Mesendoderm (in vitro differentiated cells): Measurements from ENCODE around the gene SOBP.

Source experiments
- DNase-seq: peaks from one replicate; pipeline ENCODE4 v3.0.0; 2013
- H2AK5ac ChIP-seq: 2 replicates; pipeline ENCODE4 v1.6.1; 2013; ENCODE audit warnings: low read length, inconsistent platforms
- H2BK120ac ChIP-seq: 2 replicates; pipeline ENCODE4 v1.6.1; 2013; ENCODE audit warnings: low read depth, mild to moderate bottlenecking, low read length, moderate library complexity, mixed read lengths
- H2BK15ac ChIP-seq: replicated peaks from 2 replicates; pipeline ENCODE4 v1.6.1; 2013; ENCODE audit warnings: low read depth, mild to moderate bottlenecking, moderate library complexity
- H2BK5ac ChIP-seq: 2 replicates; pipeline ENCODE4 v1.6.1; 2013; ENCODE audit warnings: low read length, inconsistent platforms
- H3K18ac ChIP-seq: 2 replicates; pipeline ENCODE4 v1.6.1; 2013; ENCODE audit warnings: mild to moderate bottlenecking, low read length, mixed read lengths
- H3K23ac ChIP-seq: one replicate; pipeline ENCODE4 v1.6.1; 2013; ENCODE audit warnings: low read length
- H3K27ac ChIP-seq: 2 replicates; pipeline ENCODE4 v1.5.1; 2013; ENCODE audit warnings: low read depth, mild to moderate bottlenecking, inconsistent platforms, low read length, moderate library complexity
- H3K27me3 ChIP-seq: 2 replicates; pipeline ENCODE4 v1.6.1; 2013; ENCODE audit warnings: low read length, control low read depth, mild to moderate bottlenecking, inconsistent platforms; ENCODE audit not compliant: insufficient read depth, poor library complexity
- H3K36me3 ChIP-seq: 2 replicates; pipeline ENCODE4 v1.6.1; 2013; ENCODE audit warnings: low read length, inconsistent platforms; ENCODE audit not compliant: control insufficient read depth, insufficient read depth
- H3K4ac ChIP-seq: one replicate; pipeline ENCODE4 v1.6.1; 2013; ENCODE audit warnings: low read depth, mild to moderate bottlenecking, low read length, moderate library complexity
- H3K4me1 ChIP-seq: 2 replicates; pipeline ENCODE4 v1.6.1; 2013; ENCODE audit warnings: low read depth, low read length, inconsistent platforms; ENCODE audit not compliant: control insufficient read depth
- H3K4me2 ChIP-seq: 2 replicates; pipeline ENCODE4 v1.6.1; 2013; ENCODE audit warnings: low read length
- H3K4me3 ChIP-seq: 2 replicates; pipeline ENCODE4 v1.5.1; 2013; ENCODE audit warnings: mild to moderate bottlenecking, low read length
- H3K56ac ChIP-seq: one replicate; pipeline ENCODE4 v1.6.1; 2013; ENCODE audit warnings: low read length
- H3K79me1 ChIP-seq: 2 replicates; pipeline ENCODE4 v1.6.1; 2013; ENCODE audit warnings: low read length, inconsistent platforms
- H3K79me2 ChIP-seq: 2 replicates; pipeline ENCODE4 v1.6.1; 2013; ENCODE audit warnings: mild to moderate bottlenecking, low read length; ENCODE audit not compliant: control insufficient read depth, insufficient read depth
- H3K9ac ChIP-seq: 2 replicates; pipeline ENCODE4 v1.6.1; 2013; ENCODE audit warnings: low read length, inconsistent platforms
- H4K5ac ChIP-seq: one replicate; pipeline ENCODE4 v1.6.1; 2013; ENCODE audit warnings: low read length
- H4K8ac ChIP-seq: one replicate; pipeline ENCODE4 v1.6.1; 2013; ENCODE audit warnings: low read depth, mild to moderate bottlenecking, control low read depth, low read length, moderate library complexity
- WGBS: extraction: QIAGEN DNeasy Blood & Tissue Kit; methylation state at CpG from one replicate; pipeline ENCODE4 v1.1.7; 2013; ENCODE audit warnings: low lambda C conversion rate, missing lambda C conversion rate; ENCODE audit not compliant: insufficient coverage; ENCODE audit errors: extremely low coverage; 5-methylcytosine and 5-hydroxymethylcytosine counted together

The SOBP gene

DNA sequence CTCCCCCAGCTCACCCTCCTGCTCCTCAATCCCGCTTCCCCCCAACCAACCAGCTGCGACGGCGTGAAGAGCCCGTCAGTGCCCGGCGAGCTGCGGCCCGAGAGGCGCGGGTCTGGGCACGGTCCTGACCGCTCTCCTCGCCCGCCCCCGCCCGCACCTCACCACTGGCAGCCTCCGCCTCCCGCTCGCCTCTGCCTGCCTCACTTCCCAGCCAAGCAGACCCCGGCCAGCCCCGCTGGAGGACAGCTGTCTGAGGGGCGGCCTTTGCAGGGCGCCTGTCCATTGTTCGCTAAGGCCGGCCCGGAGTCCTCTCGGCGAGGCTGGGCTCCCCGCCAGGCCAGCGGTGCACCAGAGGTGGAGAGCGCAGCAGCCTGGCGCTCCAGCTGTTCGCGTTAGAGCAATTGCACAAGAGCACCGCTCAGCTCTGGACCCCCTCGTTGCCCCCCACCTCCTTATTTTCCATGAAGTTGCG lies 1.3 kb downstream of the SOBP start:
- H2BK15ac ChIP-seq, result no peak overlapping the region
- peak overlapping the region; percentile 87 for H3K4me2 ChIP-seq
- H3K18ac ChIP-seq, result no peak overlapping the region
- no peaks in the 10 kb centered on the region for H3K79me1 ChIP-seq
- H3K27me3 ChIP-seq, result peaks cover 15% of the 10 kb centered on the region
- no peak overlapping the region for H2AK5ac ChIP-seq
- peak overlapping the region; percentile 9 for H3K4me3 ChIP-seq
- DNase-seq, result peak; percentile 61
- WGBS, result no CpG with 5 or more reads among the region's 38 CpGs
- peak overlapping the region; percentile 67 for H3K56ac ChIP-seq
- no peak overlapping the region for H3K23ac ChIP-seq
- no peak overlapping the region for H4K5ac ChIP-seq
- peaks cover 10% of the 10 kb centered on the region for H3K4me1 ChIP-seq
- H2BK5ac ChIP-seq, result no peak overlapping the region
- H4K8ac ChIP-seq, result no peak overlapping the region
- no peak overlapping the region for H3K27ac ChIP-seq
- no peak overlapping the region for H2BK120ac ChIP-seq
- no peak overlapping the region for H3K4ac ChIP-seq
- no peaks in the 10 kb centered on the region for H3K36me3 ChIP-seq
- no peaks in the 10 kb centered on the region for H3K79me2 ChIP-seq
- H3K9ac ChIP-seq, result peak overlapping the region; percentile 50

DNA sequence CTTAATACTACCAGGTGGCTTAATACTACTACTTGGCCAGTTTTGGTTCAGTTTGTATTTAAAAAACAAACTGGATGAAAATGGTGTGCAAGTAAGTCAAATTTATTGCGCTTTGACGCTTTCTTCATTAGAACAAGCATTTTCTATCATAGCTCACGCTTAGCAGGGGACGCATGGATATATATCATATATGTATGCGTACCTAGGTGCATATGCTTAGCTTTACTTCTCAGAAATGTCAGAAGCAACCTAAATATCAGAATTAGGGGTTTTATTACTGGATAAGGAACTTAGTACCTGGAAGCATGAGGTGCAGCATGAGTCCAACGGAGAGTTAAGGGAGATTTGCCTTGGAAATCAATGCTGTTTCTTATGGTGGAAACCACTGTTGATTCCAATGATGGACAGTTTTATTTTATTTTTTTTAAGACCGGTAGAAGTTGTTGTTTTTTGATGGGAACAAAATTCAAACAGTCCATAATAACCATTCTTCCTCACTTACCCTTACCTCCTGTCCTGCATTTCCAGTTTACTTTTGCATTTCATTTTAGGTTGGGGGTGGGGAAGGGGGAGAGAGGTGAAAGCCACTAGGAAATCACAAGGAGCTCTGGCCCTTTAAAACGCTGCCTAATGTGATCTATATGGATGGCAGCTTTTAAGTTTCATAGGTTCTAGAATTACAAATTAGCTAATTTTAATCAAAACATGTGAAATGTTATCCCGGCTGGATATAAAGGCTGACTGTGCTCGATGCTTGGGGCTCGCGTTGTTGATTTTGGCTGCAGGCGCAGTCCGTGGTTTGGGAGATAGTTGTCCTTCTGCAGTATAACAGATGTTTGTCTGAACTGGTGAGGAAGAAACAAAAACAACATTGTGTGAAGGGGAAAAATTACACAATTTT lies 2.1 kb downstream of the SOBP start:
- Histone ChIP-seq H4K5ac (no peak overlapping the region), H3K79me1 (no peaks in the 10 kb centered on the region), H3K23ac (no peak overlapping the region), H3K56ac (no peak overlapping the region), H3K9ac (no peak overlapping the region), H3K18ac (no peak overlapping the region), H3K27ac (no peak overlapping the region), H3K4me2 (no peak overlapping the region), H2BK15ac (no peak overlapping the region), H2BK5ac (no peak overlapping the region), H3K79me2 (no peaks in the 10 kb centered on the region), H4K8ac (no peak overlapping the region), H3K36me3 (no peaks in the 10 kb centered on the region), H3K4me3 (no peak overlapping the region), H2AK5ac (no peak overlapping the region), H3K4ac (no peak overlapping the region), H3K27me3 (peaks cover 13% of the 10 kb centered on the region), H3K4me1 (peaks cover 10% of the 10 kb centered on the region), H2BK120ac (no peak overlapping the region)
- no peak for DNase-seq
- no CpG with 5 or more reads among the region's 14 CpGs for WGBS

DNA sequence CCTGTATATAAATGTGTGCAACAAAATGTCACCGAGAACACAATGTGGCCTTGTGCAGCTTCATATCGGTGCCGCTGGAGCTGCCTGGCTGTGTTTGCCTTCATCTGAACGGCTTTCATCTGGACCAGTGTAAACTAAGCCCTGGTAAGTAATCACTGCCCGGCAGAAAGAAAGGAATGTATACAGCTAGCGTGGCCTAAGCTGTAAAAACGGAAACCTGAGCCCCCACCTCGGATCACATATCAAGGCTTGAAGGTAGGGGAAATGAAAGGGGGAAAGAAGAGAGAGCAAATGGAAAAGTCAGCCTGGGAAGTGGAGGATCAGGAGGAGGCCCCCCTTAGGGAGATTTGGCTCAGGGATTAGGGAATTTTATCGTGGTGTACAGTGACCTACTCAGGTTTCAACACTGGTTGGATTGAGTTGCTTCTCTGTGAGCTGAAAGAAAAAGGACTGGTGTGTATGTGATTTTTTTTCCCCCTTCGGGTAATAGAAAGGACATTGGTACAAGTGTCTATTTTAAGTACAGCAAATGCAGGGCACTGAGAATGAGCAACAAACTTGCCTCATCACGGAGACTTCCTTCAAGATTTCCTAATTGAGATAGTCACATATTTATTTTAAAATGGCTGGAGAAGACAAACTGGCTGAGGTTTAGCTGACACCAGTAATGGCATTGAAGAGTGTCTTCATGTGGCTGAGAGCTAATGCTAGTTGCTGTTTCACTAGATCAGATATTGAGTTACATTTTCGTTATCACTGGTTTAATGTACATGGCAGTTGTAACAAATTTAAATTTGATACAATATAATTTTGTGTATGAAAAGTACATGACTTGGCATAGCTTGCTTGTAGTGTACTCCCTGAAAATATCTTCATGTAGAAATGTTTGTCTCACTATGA lies 3.5 kb downstream of the SOBP start:
- Histone ChIP-seq H3K4me1 (peaks cover 6% of the 10 kb centered on the region), H3K4me2 (no peak overlapping the region), H3K4me3 (no peak overlapping the region), H3K23ac (no peak overlapping the region), H3K9ac (peak overlapping the region; percentile 5), H3K4ac (no peak overlapping the region), H4K5ac (no peak overlapping the region), H2BK15ac (no peak overlapping the region), H2BK120ac (peak overlapping the region; percentile 55), H3K79me2 (no peaks in the 10 kb centered on the region), H2BK5ac (no peak overlapping the region), H3K36me3 (no peaks in the 10 kb centered on the region), H3K79me1 (no peaks in the 10 kb centered on the region), H3K27ac (no peak overlapping the region), H4K8ac (no peak overlapping the region), H3K18ac (no peak overlapping the region), H3K27me3 (peaks cover 6% of the 10 kb centered on the region), H2AK5ac (no peak overlapping the region), H3K56ac (peak overlapping the region; percentile 27)
- DNase-seq, result no peak
- WGBS, result no CpG with 5 or more reads among the region's 12 CpGs

DNA sequence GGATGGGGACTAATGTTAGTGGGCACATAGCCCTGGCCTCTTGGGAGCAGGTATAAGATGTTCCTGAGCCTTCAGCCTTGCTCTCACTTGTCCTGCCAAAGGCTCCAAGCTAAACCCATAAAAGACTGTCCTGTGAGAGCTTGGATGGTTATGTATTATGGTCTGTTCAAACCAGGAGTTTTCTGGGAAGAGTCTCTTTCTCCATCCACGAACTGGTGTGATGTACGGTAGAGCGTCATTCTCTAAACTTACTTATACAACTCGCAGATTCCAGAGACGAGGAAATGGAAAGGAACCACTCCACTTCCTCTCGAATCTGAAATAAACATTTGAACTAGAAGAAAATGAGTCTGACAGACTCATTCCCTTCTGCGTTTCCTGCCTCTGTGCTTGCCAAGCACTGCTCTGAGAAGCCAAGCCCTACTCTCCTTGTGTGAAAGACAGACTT lies 5.3 kb downstream of the SOBP start:
- Histone ChIP-seq H3K27ac (no peak overlapping the region), H2BK15ac (no peak overlapping the region), H3K4me3 (no peak overlapping the region), H4K8ac (no peak overlapping the region), H3K9ac (no peak overlapping the region), H2BK5ac (no peak overlapping the region), H3K4ac (no peak overlapping the region), H3K23ac (no peak overlapping the region), H3K27me3 (peaks cover 6% of the 10 kb centered on the region), H2AK5ac (no peak overlapping the region), H3K36me3 (no peaks in the 10 kb centered on the region), H3K56ac (no peak overlapping the region), H3K18ac (no peak overlapping the region), H4K5ac (no peak overlapping the region), H2BK120ac (no peak overlapping the region), H3K4me1 (peaks cover 5% of the 10 kb centered on the region), H3K4me2 (no peak overlapping the region), H3K79me1 (no peaks in the 10 kb centered on the region), H3K79me2 (no peaks in the 10 kb centered on the region)
- DNase-seq, result no peak
- no CpG with 5 or more reads among the region's 7 CpGs for WGBS

DNA sequence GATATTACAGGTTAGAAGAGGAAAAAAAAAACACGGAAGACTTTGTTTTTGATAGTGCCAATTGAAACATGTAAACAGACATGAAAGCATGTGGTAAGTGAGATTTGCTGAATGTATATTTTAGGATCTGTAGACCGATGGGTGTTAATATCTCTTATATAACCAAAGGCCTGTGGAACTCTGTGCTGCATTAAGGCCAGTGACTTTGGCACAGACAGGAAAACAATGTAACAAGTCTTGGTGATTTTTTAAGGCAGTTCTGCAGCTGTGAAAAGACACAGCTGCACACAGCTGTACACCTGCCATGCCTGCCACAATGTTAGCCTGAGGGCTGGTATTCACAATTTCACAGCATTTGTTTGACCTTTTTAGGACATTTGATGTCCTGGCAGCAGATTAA lies 6.1 kb downstream of the SOBP start:
- Histone ChIP-seq H3K9ac (no peak overlapping the region), H3K4me3 (no peak overlapping the region), H4K8ac (no peak overlapping the region), H2BK120ac (no peak overlapping the region), H4K5ac (no peak overlapping the region), H3K27ac (no peak overlapping the region), H3K4me1 (peaks cover 5% of the 10 kb centered on the region), H3K36me3 (no peaks in the 10 kb centered on the region), H2BK5ac (no peak overlapping the region), H3K23ac (no peak overlapping the region), H3K79me1 (no peaks in the 10 kb centered on the region), H3K56ac (no peak overlapping the region), H3K4me2 (no peak overlapping the region), H3K27me3 (peaks cover 6% of the 10 kb centered on the region), H2BK15ac (no peak overlapping the region), H3K4ac (no peak overlapping the region), H3K18ac (no peak overlapping the region), H2AK5ac (no peak overlapping the region), H3K79me2 (no peaks in the 10 kb centered on the region)
- WGBS, result no CpG with 5 or more reads among the region's 2 CpGs
- DNase-seq, result no peak
